H1 (cell line): ENCODE data around the gene ATP2B3. TPM values are rescaled to one million over a fixed set of nuclear protein-coding genes. Genes with fewer than 3 reads are reported as not detected.

Experiments
- CTCF ChIA-PET: fragments of 300-600 bp; sonication (Branson Sonifier 250); formaldehyde crosslinking; loops from one replicate; lab custom pipeline; 2021; ENCODE audit not compliant: partially characterized antibody; lab: Charles Lee
- POLR2A ChIA-PET: fragments of 300-600 bp; sonication (Branson Sonifier 250); formaldehyde crosslinking; loops from one replicate; lab custom pipeline; 2021; ENCODE audit warnings: inconsistent platforms; ENCODE audit not compliant: partially characterized antibody; lab: Charles Lee
- DNase-seq, 2 experiments: peaks; one replicate each; pipeline versions ENCODE4 v3.0.0 to v3.0.0-alpha.2; 2010 to 2022; ENCODE audit warnings: low spot score in 2 of 2, low read depth in 1 of 2, mixed read lengths in 1 of 2
- FAIRE-seq: peaks from 2 replicates; lab custom pipeline; 2011; peaks lifted over from hg19 to GRCh38; lab: Jason Lieb, UNC
- H2AFZ ChIP-seq: 2 replicates; pipeline ENCODE4 v1.8.1; 2012; ENCODE audit warnings: low read length, inconsistent platforms
- H2AK5ac ChIP-seq: 2 replicates; pipeline ENCODE4 v1.6.1; 2013; ENCODE audit warnings: low read depth, low read length
- H2BK120ac ChIP-seq: replicated peaks from 2 replicates; pipeline ENCODE3; 2013; ENCODE audit warnings: low read depth, low read length, inconsistent platforms
- H2BK12ac ChIP-seq: 2 replicates; pipeline ENCODE4 v1.6.1; 2013; ENCODE audit warnings: low read depth, low read length
- H2BK15ac ChIP-seq: 2 replicates; pipeline ENCODE4 v1.6.1; 2013; ENCODE audit warnings: low read length
- H2BK20ac ChIP-seq: 2 replicates; pipeline ENCODE4 v1.6.1; 2013; ENCODE audit warnings: low read length
- H2BK5ac ChIP-seq: 2 replicates; pipeline ENCODE4 v1.6.1; 2013; ENCODE audit warnings: low read depth, low read length
- H3K14ac ChIP-seq: 2 replicates; pipeline ENCODE4 v1.6.1; 2013; ENCODE audit warnings: inconsistent platforms; ENCODE audit not compliant: insufficient read length
- H3K18ac ChIP-seq: 2 replicates; pipeline ENCODE4 v1.6.1; 2013; ENCODE audit warnings: low read length; ENCODE audit errors: extremely low read depth
- H3K23ac ChIP-seq: 2 replicates; pipeline ENCODE4 v1.6.1; 2013; ENCODE audit warnings: inconsistent platforms; ENCODE audit not compliant: insufficient read length
- H3K23me2 ChIP-seq: 2 replicates; pipeline ENCODE4 v1.6.1; 2013; ENCODE audit warnings: low read depth, low read length
- H3K27ac ChIP-seq: 2 replicates; pipeline ENCODE4 v1.6.1; 2011; ENCODE audit warnings: low read depth, low read length, inconsistent platforms
- H3K27me3 ChIP-seq, 4 experiments: replicated peaks in 1 of 4; 1 replicate in 1 of 4; 2 replicates in 3 of 4; pipeline versions ENCODE4 v1.6.1 to v1.8.1; 2011 to 2013; ENCODE audit warnings: low read length in 3 of 4, mild to moderate bottlenecking in 3 of 4, inconsistent platforms in 2 of 4, mixed read lengths in 2 of 4, moderate library complexity in 1 of 4; ENCODE audit not compliant: control insufficient read depth in 3 of 4, insufficient read depth in 3 of 4; ENCODE audit errors: extremely low read depth in 1 of 4
- H3K36me3 ChIP-seq, 4 experiments: 2 replicates each; pipeline versions ENCODE4 v1.6.1 to v1.8.1; 2011 to 2013; ENCODE audit warnings: mild to moderate bottlenecking in 4 of 4, low read length in 3 of 4, moderate library complexity in 2 of 4, control low read depth in 1 of 4, inconsistent platforms in 1 of 4; ENCODE audit not compliant: insufficient read depth in 4 of 4, control insufficient read depth in 2 of 4
- H3K4ac ChIP-seq: replicated peaks from 2 replicates; pipeline ENCODE3; 2013; ENCODE audit warnings: low read length, low read depth, mixed read lengths, inconsistent platforms; ENCODE audit not compliant: insufficient read length
- H3K4me1 ChIP-seq, 4 experiments: replicated peaks in 1 of 4; 1 replicate in 1 of 4; 2 replicates in 3 of 4; pipeline versions ENCODE4 v1.6.1 to v1.8.1; 2011 to 2013; ENCODE audit warnings: low read length in 3 of 4, inconsistent platforms in 2 of 4, mixed read lengths in 1 of 4; ENCODE audit not compliant: insufficient read depth in 4 of 4, control insufficient read depth in 3 of 4
- H3K4me2 ChIP-seq, 2 experiments: 2 replicates each; pipeline versions ENCODE4 v1.6.1 to v1.8.1; 2011 to 2013; ENCODE audit warnings: low read depth in 2 of 2, low read length in 2 of 2, control low read depth in 1 of 2, inconsistent platforms in 1 of 2, mild to moderate bottlenecking in 1 of 2; ENCODE audit not compliant: insufficient read depth in 1 of 2
- H3K4me3 ChIP-seq, 4 experiments: fragments of 200-600, 300-600 bp in 1 of 4; sonication (generic), shearing (Covaris generic), sonication (Bioruptor Twin) in 1 of 4; 2 replicates each; pipeline versions ENCODE4 v1.5.1 to v1.8.1; 2011 to 2016; ENCODE audit warnings: low read length in 4 of 4, low read depth in 3 of 4, control low read depth in 2 of 4, inconsistent platforms in 2 of 4, mild to moderate bottlenecking in 2 of 4, mixed read lengths in 1 of 4, moderate library complexity in 1 of 4; ENCODE audit not compliant: insufficient read depth in 2 of 4; ENCODE audit errors: extremely low read depth in 1 of 4
- H3K56ac ChIP-seq: replicated peaks from 2 replicates; pipeline ENCODE3; 2013; ENCODE audit warnings: low read depth, mild to moderate bottlenecking, mixed read lengths, low read length, inconsistent platforms; ENCODE audit not compliant: insufficient read length
- H3K79me1 ChIP-seq: 2 replicates; pipeline ENCODE4 v1.6.1; 2013; ENCODE audit warnings: low read depth, low read length, control low read depth
- H3K79me2 ChIP-seq, 2 experiments: 2 replicates each; pipeline versions ENCODE4 v1.6.1 to v1.8.1; 2012 to 2013; ENCODE audit warnings: low read length in 2 of 2, mild to moderate bottlenecking in 2 of 2, inconsistent platforms in 1 of 2; ENCODE audit not compliant: insufficient read depth in 2 of 2, control insufficient read depth in 1 of 2
- H3K9ac ChIP-seq, 4 experiments: replicated peaks in 1 of 4; 1 replicate in 1 of 4; 2 replicates in 3 of 4; pipeline versions ENCODE4 v1.6.1 to v1.8.1; 2011 to 2013; ENCODE audit warnings: low read depth in 3 of 4, low read length in 3 of 4, control low read depth in 2 of 4, mild to moderate bottlenecking in 2 of 4, moderate library complexity in 2 of 4, inconsistent platforms in 1 of 4; ENCODE audit errors: extremely low read depth in 1 of 4
- H3K9me3 ChIP-seq, 2 experiments: 2 replicates each; pipeline versions ENCODE4 v1.6.1 to v1.8.1; 2012 to 2013; ENCODE audit warnings: mild to moderate bottlenecking in 2 of 2, moderate library complexity in 2 of 2, control low read depth in 1 of 2, inconsistent platforms in 1 of 2, low read depth in 1 of 2, low read length in 1 of 2, mixed read lengths in 1 of 2; ENCODE audit not compliant: insufficient read depth in 2 of 2
- H4K20me1 ChIP-seq, 2 experiments: replicated peaks in 1 of 2; 2 replicates each; pipeline versions ENCODE3 to v1.8.1; 2011 to 2013; ENCODE audit warnings: inconsistent platforms in 2 of 2, low read length in 2 of 2, mild to moderate bottlenecking in 1 of 2; ENCODE audit not compliant: insufficient read depth in 2 of 2, control insufficient read depth in 1 of 2
- H4K5ac ChIP-seq: 2 replicates; pipeline ENCODE4 v1.6.1; 2013; ENCODE audit warnings: low read length, low read depth, mixed read lengths, inconsistent platforms; ENCODE audit not compliant: insufficient read length
- H4K8ac ChIP-seq: 2 replicates; pipeline ENCODE4 v1.8.0; 2013; ENCODE audit warnings: mild to moderate bottlenecking, moderate library complexity, low read length, inconsistent platforms; ENCODE audit not compliant: insufficient read depth; ENCODE audit errors: extremely low read depth
- H4K91ac ChIP-seq: replicated peaks from 2 replicates; pipeline ENCODE3; 2013; ENCODE audit warnings: low read length, mixed read lengths, inconsistent platforms; ENCODE audit not compliant: insufficient read length
- ATF2 ChIP-seq: IDR thresholded peaks from 2 replicates; pipeline ENCODE4 v1.6.1; 2012; ENCODE audit warnings: low read length, inconsistent platforms
- CEBPB ChIP-seq: IDR thresholded peaks from 2 replicates; pipeline ENCODE4 v1.6.1; 2012; ENCODE audit warnings: low read depth, low read length
- CTCF ChIP-seq, 3 experiments: IDR thresholded peaks; 1 replicate in 2 of 3; 2 replicates in 1 of 3; pipeline versions ENCODE4 v1.5.1 to v1.6.1; 2011; ENCODE audit warnings: low read length in 3 of 3, mild to moderate bottlenecking in 3 of 3, inconsistent platforms in 2 of 3, low read depth in 1 of 3, moderate library complexity in 1 of 3; ENCODE audit not compliant: insufficient read depth in 1 of 3; ENCODE audit errors: control extremely low read depth in 1 of 3
- EZH2 ChIP-seq: fragments of 200-600 bp; sonication (generic); IDR thresholded peaks from 2 replicates; pipeline ENCODE4 v1.7.1; 2012; ENCODE audit warnings: low read depth, mild to moderate bottlenecking, moderate library complexity, low read length, inconsistent platforms; ENCODE audit not compliant: severe bottlenecking
- KDM1A ChIP-seq: fragments of 200-600, 300-600 bp; sonication (generic); IDR thresholded peaks from 2 replicates; pipeline ENCODE4 v1.7.1; 2016; ENCODE audit warnings: mild to moderate bottlenecking, low read length, borderline replicate concordance
- NRF1 ChIP-seq: IDR thresholded peaks from 2 replicates; pipeline ENCODE4 v1.6.1; 2011; ENCODE audit warnings: mild to moderate bottlenecking, low read depth, low read length, improper control_type of control experiment
- POLR2A ChIP-seq, 2 experiments: IDR thresholded peaks; 1 replicate in 1 of 2; 2 replicates in 1 of 2; pipeline ENCODE4 v1.6.1; 2011; ENCODE audit warnings: low read depth in 2 of 2, low read length in 2 of 2, mild to moderate bottlenecking in 2 of 2; ENCODE audit errors: control extremely low read depth in 1 of 2
- POLR2AphosphoS5 ChIP-seq: IDR thresholded peaks from 2 replicates; pipeline ENCODE4 v1.6.1; 2011; ENCODE audit warnings: low read depth, low read length
- POU5F1 ChIP-seq: IDR thresholded peaks from 2 replicates; pipeline ENCODE4 v1.6.1; 2011; ENCODE audit warnings: low read depth, mild to moderate bottlenecking, low read length, moderate library complexity
- WGBS, 2 experiments: shearing (Covaris generic) in 1 of 2; methylation state at CpG; one replicate each; pipeline versions ENCODE4 v1.1.6 to v1.1.7; 2013 to 2015; ENCODE audit warnings: low lambda C conversion rate in 2 of 2, mixed read lengths in 2 of 2, inconsistent platforms in 1 of 2, low coverage in 1 of 2, missing lambda C conversion rate in 1 of 2; ENCODE audit not compliant: insufficient replicate concordance in 2 of 2, insufficient coverage in 1 of 2, insufficient read length in 1 of 2; ENCODE audit errors: extremely low coverage in 1 of 2, missing lambda C conversion rate in 1 of 2; 5-methylcytosine and 5-hydroxymethylcytosine counted together
- polyA plus RNA-seq, 7 experiments: library from polyadenylated mRNA; depleted of rRNA in 3 of 7; stranded (reverse) in 5 of 7; unstranded in 2 of 7; fragments of >200 nt in 5 of 7; fragments of 200-250 nt in 2 of 7; gene quantifications; 1 replicate in 5 of 7; 2 replicates in 1 of 7; 4 replicates in 1 of 7; pipeline versions ENCODE4 v1.2.1 to v1.2.3, GENCODE V29; 2011 to 2013; ENCODE audit warnings: missing spikeins in 2 of 7, mixed read lengths in 2 of 7
- total RNA-seq: library from RNA; stranded (reverse); fragmentation: NEBNext Ultra II Directional; extraction: Animal tissue kit (Norgen Biotek cat#: 25700); gene quantifications from 2 replicates; pipeline ENCODE4 v1.2.1, GENCODE V29; 2021

ATP2B3 gene
- total and polyA plus RNA-seq, 2 of the 8 experiments (the other 6 are each of a cell fraction or from before 2014, with no cell fraction given): 0.14 to 0.19 TPM

- ChIA-PET POLR2A (no interaction called here), CTCF (interaction anchor here (0.5 to 7.5 kb wide), 5 partner anchors 8 to 28 kb away, joined by 3 to 50 read pairs (median 3); partner anchors contain the start of gene HAUS7)
- no peak for FAIRE-seq
- no peak overlapping the region for H3K23ac ChIP-seq
- no peaks in the 10 kb centered on the region for H3K23me2 ChIP-seq
- H4K8ac ChIP-seq: no peak overlapping the region
- H3K4me1 ChIP-seq: peaks cover 0 to 15% (median 4%) of the 10 kb centered on the region in 4 experiments; a peak in 4 of 7 replicates
- TF ChIP-seq NRF1 (no peak), ATF2 (no peak), CEBPB (no peak), KDM1A (no peak), EZH2 (no peak), POLR2A (IDR thresholded peaks at IDR 0.05; ENCODE audit: control extremely low read depth in 1 of 2, low read depth in 2 of 2, low read length in 2 of 2) (no peak), POU5F1 (no peak), CTCF (IDR thresholded peaks at IDR 0.05; ENCODE audit: control extremely low read depth in 1 of 3, insufficient read depth in 1 of 3, low read depth in 1 of 3, low read length in 3 of 3) (no peak), POLR2AphosphoS5 (no peak)
- no peak overlapping the region for H3K4me2 ChIP-seq
- H2AFZ ChIP-seq: no peak overlapping the region
- H3K4me3 ChIP-seq: no peak overlapping the region
- no peak overlapping the region for H3K18ac ChIP-seq
- H2BK12ac ChIP-seq: no peak overlapping the region
- no peaks in the 10 kb centered on the region for H3K79me2 ChIP-seq
- no peaks in the 10 kb centered on the region for H4K20me1 ChIP-seq
- DNase-seq: no peak
- H3K4ac ChIP-seq: no peak overlapping the region
- no peak overlapping the region for H2BK20ac ChIP-seq
- H3K14ac ChIP-seq: no peak overlapping the region
- no peaks in the 10 kb centered on the region for H3K9me3 ChIP-seq
- H2BK15ac ChIP-seq: no peak overlapping the region
- no peak overlapping the region for H3K27ac ChIP-seq
- H2BK5ac ChIP-seq: no peak overlapping the region
- no peak overlapping the region for H4K5ac ChIP-seq
- no peaks in the 10 kb centered on the region for H3K79me1 ChIP-seq
- H2BK120ac ChIP-seq: no peak overlapping the region
- WGBS, 2 experiments: 81% methylated on average over 9 of the region's 27 CpGs; no CpG with 5 or more reads in 1 of the 2 experiments
- H3K27me3 ChIP-seq: no peaks in the 10 kb centered on the region; a peak in 1 of 7 replicates
- no peak overlapping the region for H3K56ac ChIP-seq
- H4K91ac ChIP-seq: no peak overlapping the region
- no peak overlapping the region for H2AK5ac ChIP-seq
- H3K9ac ChIP-seq: no peak overlapping the region
- no peaks in the 10 kb centered on the region for H3K36me3 ChIP-seq
These were observed 29.1 kb upstream of the ATP2B3 start for GRCh38 chrX:153488231-153488914.
